HL-60 (cell line): ENCODE measurements around the gene METTL23.

Experiments used
- DNase-seq, 2 experiments: peaks; one replicate each; pipeline ENCODE4 v3.0.0-alpha.2; 2010 to 2020; ENCODE audit warnings: low read depth in 1 of 2, low spot score in 1 of 2
- H3K27ac ChIP-seq: fragments of 250-450 bp; sonication (Bioruptor Pico); replicated peaks from 2 replicates; pipeline ENCODE4 v1.5.1; 2020; ENCODE audit warnings: mild to moderate bottlenecking, moderate library complexity
- H3K27me3 ChIP-seq: fragments of 250-450 bp; sonication (Bioruptor Pico); 2 replicates; pipeline ENCODE4 v1.5.1; 2021; ENCODE audit warnings: mild to moderate bottlenecking, moderate library complexity; ENCODE audit not compliant: insufficient read depth, poor library complexity, severe bottlenecking
- H3K4me3 ChIP-seq: replicated peaks from 2 replicates; pipeline ENCODE4 v1.5.1; 2011; ENCODE audit warnings: mild to moderate bottlenecking, control low read depth, low read length; ENCODE audit not compliant: insufficient read depth
- GABPA ChIP-seq: IDR thresholded peaks from 2 replicates; pipeline ENCODE4 v1.6.1; 2012; ENCODE audit warnings: low read depth
- POLR2AphosphoS5 ChIP-seq: IDR thresholded peaks from 2 replicates; pipeline ENCODE4 v1.6.1; 2012; ENCODE audit warnings: low read depth
- SPI1 ChIP-seq: IDR thresholded peaks from 2 replicates; pipeline ENCODE4 v1.6.1; 2012; ENCODE audit warnings: low read depth, mild to moderate bottlenecking, borderline replicate concordance
- TF ChIP-seq, protein P1 (sequence below): IDR thresholded peaks from one replicate; pipeline ENCODE4 v1.5.1; 2011; ENCODE audit warnings: low read length, control low read depth, inconsistent platforms; ENCODE audit not compliant: insufficient read depth
- TF ChIP-seq, protein P2 (sequence below): IDR thresholded peaks from 2 replicates; pipeline ENCODE4 v1.6.1; 2012; ENCODE audit warnings: low read depth; ENCODE audit not compliant: insufficient replicate concordance

The METTL23 gene

DNA sequence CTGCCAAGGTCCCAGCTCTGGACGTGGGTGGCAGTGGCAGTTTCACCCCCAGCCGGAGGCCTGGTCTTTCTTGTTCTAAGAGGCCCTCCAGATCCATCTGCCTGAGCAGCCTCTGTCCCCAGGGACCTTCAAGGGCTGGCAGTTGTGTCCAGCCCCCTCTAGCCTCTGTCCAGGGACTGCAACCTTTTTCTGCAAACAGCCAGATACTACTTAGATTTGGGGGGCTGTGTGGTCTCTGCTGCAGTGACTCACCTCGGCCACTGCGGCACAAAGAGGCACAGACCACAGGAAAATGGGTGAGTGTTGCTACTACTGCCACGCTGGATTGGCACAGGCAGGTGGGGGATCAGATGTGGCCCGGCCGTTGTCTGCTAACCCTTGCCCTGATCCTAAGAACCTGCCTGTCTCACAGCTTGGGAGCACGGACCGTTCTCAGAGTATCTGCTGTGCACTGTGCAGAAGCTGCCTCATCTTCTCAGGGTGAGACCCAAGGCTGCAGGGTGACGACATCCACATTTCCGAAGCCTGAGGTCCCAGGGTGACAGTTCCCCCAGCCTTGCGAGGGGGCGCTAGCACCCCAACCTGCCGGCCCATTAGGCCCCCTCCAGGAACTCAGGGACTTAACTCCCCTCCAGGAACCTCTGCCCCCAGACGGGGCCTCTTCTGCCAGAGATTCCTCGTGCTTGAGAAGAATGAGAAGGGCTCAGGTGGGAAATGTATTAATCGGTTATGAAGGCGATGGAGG, 43.5 kb upstream of the METTL23 start:
- no peak overlapping the region for H3K4me3 ChIP-seq
- H3K27me3 ChIP-seq = no peaks in the 10 kb centered on the region
- H3K27ac ChIP-seq = no peak overlapping the region
- DNase-seq = no peak
- TF ChIP-seq, protein P1, sequence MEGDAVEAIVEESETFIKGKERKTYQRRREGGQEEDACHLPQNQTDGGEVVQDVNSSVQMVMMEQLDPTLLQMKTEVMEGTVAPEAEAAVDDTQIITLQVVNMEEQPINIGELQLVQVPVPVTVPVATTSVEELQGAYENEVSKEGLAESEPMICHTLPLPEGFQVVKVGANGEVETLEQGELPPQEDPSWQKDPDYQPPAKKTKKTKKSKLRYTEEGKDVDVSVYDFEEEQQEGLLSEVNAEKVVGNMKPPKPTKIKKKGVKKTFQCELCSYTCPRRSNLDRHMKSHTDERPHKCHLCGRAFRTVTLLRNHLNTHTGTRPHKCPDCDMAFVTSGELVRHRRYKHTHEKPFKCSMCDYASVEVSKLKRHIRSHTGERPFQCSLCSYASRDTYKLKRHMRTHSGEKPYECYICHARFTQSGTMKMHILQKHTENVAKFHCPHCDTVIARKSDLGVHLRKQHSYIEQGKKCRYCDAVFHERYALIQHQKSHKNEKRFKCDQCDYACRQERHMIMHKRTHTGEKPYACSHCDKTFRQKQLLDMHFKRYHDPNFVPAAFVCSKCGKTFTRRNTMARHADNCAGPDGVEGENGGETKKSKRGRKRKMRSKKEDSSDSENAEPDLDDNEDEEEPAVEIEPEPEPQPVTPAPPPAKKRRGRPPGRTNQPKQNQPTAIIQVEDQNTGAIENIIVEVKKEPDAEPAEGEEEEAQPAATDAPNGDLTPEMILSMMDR = peak; percentile 9
- no peak for TF ChIP-seq SPI1
- TF ChIP-seq, protein P2, sequence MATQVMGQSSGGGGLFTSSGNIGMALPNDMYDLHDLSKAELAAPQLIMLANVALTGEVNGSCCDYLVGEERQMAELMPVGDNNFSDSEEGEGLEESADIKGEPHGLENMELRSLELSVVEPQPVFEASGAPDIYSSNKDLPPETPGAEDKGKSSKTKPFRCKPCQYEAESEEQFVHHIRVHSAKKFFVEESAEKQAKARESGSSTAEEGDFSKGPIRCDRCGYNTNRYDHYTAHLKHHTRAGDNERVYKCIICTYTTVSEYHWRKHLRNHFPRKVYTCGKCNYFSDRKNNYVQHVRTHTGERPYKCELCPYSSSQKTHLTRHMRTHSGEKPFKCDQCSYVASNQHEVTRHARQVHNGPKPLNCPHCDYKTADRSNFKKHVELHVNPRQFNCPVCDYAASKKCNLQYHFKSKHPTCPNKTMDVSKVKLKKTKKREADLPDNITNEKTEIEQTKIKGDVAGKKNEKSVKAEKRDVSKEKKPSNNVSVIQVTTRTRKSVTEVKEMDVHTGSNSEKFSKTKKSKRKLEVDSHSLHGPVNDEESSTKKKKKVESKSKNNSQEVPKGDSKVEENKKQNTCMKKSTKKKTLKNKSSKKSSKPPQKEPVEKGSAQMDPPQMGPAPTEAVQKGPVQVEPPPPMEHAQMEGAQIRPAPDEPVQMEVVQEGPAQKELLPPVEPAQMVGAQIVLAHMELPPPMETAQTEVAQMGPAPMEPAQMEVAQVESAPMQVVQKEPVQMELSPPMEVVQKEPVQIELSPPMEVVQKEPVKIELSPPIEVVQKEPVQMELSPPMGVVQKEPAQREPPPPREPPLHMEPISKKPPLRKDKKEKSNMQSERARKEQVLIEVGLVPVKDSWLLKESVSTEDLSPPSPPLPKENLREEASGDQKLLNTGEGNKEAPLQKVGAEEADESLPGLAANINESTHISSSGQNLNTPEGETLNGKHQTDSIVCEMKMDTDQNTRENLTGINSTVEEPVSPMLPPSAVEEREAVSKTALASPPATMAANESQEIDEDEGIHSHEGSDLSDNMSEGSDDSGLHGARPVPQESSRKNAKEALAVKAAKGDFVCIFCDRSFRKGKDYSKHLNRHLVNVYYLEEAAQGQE = no peak

DNA sequence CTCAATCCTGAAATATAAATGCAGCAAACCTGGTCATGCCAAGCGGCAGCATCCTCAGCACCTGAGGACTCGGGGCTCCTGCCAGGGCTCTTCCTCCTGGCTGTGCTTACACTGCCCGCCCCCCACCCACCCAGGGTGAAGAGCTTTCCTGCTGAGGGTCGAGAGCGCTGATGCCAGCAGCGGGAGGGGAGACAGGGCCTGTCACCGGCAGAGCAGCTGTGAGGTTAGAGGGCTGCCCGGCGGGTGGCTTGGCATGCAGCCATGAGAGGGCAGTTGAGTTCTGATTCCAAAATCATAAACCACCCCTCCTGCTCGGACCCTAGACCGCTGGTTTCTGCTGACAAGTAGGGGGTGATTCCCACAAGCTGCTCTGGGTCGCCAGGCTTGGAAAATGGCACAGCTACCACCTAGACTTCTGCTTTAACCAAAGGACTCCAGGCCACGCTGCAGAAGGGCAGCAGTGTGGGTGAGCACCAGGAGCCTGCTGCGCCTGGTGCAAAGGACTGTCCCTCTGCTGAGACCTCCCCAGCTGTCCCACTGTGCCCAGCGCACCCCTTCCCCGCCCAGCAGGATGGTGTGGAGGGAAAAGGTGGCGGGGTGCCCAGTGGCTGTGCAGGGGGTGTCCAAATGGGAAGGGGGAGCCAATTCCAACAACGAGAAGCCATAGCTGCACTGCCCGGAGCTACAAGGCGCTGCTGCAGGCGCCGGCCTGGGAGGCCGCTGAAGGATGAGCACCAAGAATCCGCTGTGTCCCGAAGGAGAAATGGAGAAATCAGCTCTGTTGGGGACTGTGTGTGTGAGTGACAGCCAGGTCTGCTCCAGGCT, 42.5 kb upstream of the METTL23 start:
- TF ChIP-seq SPI1 = no peak
- TF ChIP-seq, protein P1 = no peak
- no peak for TF ChIP-seq POLR2AphosphoS5
- no peak for TF ChIP-seq GABPA
- TF ChIP-seq, protein P2 = no peak
- H3K4me3 ChIP-seq = no peak overlapping the region
- no peak overlapping the region for H3K27ac ChIP-seq
- no peak for DNase-seq
- H3K27me3 ChIP-seq = no peaks in the 10 kb centered on the region

DNA sequence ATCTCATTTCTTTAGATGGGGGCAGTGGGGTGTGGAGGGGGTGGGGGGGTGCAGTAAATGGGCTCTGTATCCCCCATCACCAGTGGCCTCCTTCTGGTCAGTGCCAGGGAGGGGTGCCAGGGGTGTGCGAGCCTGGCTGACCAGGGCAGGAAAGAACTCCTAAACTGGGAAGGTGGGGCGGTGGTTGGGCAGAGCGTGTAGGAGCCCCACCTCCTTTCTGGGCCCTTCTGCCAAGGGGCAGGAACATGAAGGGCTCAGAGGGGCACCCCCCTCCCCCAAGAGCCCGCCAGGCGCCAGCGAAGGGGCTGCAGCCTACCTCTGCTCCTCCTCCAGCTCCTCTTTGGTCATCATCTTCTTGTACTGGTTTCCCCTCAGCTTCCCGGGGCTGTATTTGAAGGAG, 41.9 kb upstream of the METTL23 start:
- TF ChIP-seq SPI1 (no peak), GABPA (no peak), POLR2AphosphoS5 (no peak)
- TF ChIP-seq, protein P1 = no peak
- TF ChIP-seq, protein P2 = no peak
- no peaks in the 10 kb centered on the region for H3K27me3 ChIP-seq
- H3K27ac ChIP-seq = no peak overlapping the region
- H3K4me3 ChIP-seq = no peak overlapping the region
- no peak for DNase-seq
